ENCODE results near the gene GGA1.

The GGA1 gene

GRCh38 chr22:37640591-37641560, 32.2 kb downstream of the GGA1 start:
- Histone ChIP-seq H3K36me3 (peaks cover 51% of the 10 kb centered on the region), H3K27ac (peak overlapping the region; percentile 95), H3K9me3 (no peaks in the 10 kb centered on the region), H3K4me1 (ENCODE audit: control insufficient read depth in 1 of 2, insufficient read depth in 1 of 2, low read depth in 1 of 2, low read length in 1 of 2) (peaks cover 41 to 68% of the 10 kb centered on the region in 2 experiments), H3K4me3 (ENCODE audit: low read depth in 1 of 2, low read length in 1 of 2) (peak overlapping the region; percentile 85), H3K27me3 (no peaks in the 10 kb centered on the region)
- no peak for TF ChIP-seq CTCF (IDR thresholded peaks at IDR 0.05)

DNA sequence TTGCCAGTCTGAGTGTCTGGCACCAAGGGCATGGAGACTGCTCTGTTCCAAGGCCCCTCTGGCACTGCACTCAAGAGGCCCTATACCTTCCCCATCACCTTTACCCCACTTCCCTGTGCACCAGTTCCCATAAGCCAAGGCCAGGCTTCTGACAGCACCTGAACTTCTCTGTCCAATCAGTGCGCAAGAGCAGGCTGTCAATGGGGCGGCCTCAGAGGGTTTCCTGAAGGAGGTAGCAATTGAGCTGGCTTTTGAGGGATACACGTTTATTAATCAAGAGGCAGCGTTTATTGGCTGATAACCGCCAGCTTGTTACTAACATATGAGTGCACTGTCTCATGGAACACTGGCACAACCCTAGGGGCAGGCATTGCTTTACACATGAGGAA, 32.9 kb downstream of the GGA1 start:
- H3K4me3 ChIP-seq (ENCODE audit: low read depth in 1 of 2, low read length in 1 of 2), result no peak overlapping the region
- no peaks in the 10 kb centered on the region for H3K9me3 ChIP-seq
- peaks cover 36 to 61% of the 10 kb centered on the region in 2 experiments for H3K4me1 ChIP-seq (ENCODE audit: control insufficient read depth in 1 of 2, insufficient read depth in 1 of 2, low read depth in 1 of 2, low read length in 1 of 2)
- no peak for TF ChIP-seq CTCF (IDR thresholded peaks at IDR 0.05)
- H3K36me3 ChIP-seq, result peaks cover 58% of the 10 kb centered on the region
- H3K27me3 ChIP-seq, result no peaks in the 10 kb centered on the region
- peak overlapping the region; percentile 95 for H3K27ac ChIP-seq

DNA sequence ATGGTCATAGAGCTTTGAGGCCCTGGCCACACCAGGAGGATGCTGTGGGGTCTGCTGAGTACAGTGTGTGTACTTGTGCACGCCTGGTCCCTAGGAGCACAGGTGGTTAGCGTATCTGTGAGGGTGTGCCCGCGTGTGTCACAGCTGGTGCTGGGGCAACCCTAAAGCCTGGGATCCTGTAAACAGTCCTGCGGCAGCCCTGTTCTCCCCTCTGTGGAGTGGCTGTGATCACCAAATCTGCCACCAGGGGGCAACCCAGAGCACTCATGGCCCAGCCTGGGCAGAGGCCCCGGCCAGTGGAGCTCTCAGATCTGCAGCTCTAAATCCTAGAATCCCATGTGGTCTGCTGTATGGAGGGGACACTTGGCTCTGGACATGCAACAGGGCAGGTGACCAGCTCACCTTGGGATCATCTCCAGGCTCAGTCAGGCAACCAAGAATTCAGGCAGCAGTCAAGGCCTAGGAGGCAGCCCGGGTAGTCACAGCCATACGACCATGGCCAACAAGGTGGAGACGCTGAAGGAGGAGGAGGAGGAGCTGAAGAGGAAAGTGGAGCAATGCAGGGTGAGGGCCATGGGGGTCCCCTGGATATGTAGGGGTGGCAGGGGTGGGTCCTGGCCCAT, 34.7 kb downstream of the GGA1 start:
- H3K9me3 ChIP-seq, result no peaks in the 10 kb centered on the region
- H3K4me3 ChIP-seq (ENCODE audit: low read depth in 1 of 2, low read length in 1 of 2), result peak overlapping the region in 1 of 2 experiments; percentile 10
- no peaks in the 10 kb centered on the region for H3K27me3 ChIP-seq
- peak; percentile 92 for TF ChIP-seq CTCF (IDR thresholded peaks at IDR 0.05)
- H3K27ac ChIP-seq, result peak overlapping the region; percentile 95
- peaks cover 32 to 45% of the 10 kb centered on the region in 2 experiments for H3K4me1 ChIP-seq (ENCODE audit: control insufficient read depth in 1 of 2, insufficient read depth in 1 of 2, low read depth in 1 of 2, low read length in 1 of 2)
- H3K36me3 ChIP-seq, result peaks cover 76% of the 10 kb centered on the region

GRCh38 chr22:37647317-37647716, 38.7 kb downstream of the GGA1 start:
- Histone ChIP-seq H3K27ac (no peak overlapping the region), H3K4me1 (ENCODE audit: control insufficient read depth in 1 of 2, insufficient read depth in 1 of 2, low read depth in 1 of 2, low read length in 1 of 2) (peaks cover 5 to 11% of the 10 kb centered on the region in 2 experiments), H3K36me3 (peaks cover 100% of the 10 kb centered on the region), H3K9me3 (no peaks in the 10 kb centered on the region), H3K27me3 (no peaks in the 10 kb centered on the region), H3K4me3 (ENCODE audit: low read depth in 1 of 2, low read length in 1 of 2) (no peak overlapping the region)
- TF ChIP-seq CTCF (IDR thresholded peaks at IDR 0.05), result no peak

DNA sequence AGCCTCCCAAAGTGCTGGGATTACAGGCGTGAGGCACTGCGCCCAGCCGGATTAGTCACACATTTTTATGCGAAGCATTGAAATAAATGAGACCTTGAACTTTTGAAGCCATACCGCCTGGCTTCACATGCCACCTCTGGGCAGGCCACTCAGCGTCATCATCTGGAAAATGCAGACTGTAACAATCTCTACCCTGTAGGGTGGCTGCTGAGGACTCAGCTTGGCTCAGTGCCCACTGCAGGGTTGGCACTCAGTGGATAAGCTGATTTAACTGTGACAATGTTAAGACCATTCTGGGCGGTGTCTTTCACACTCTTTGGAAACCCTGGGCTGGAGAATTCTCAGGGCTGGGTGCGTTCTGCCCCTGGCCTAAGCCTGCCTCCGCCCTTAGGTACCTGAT, 39.3 kb downstream of the GGA1 start:
- Histone ChIP-seq H3K27ac (no peak overlapping the region), H3K27me3 (no peaks in the 10 kb centered on the region), H3K4me1 (ENCODE audit: control insufficient read depth in 1 of 2, insufficient read depth in 1 of 2, low read depth in 1 of 2, low read length in 1 of 2) (peaks cover 5 to 8% of the 10 kb centered on the region in 2 experiments), H3K9me3 (no peaks in the 10 kb centered on the region), H3K4me3 (ENCODE audit: low read depth in 1 of 2, low read length in 1 of 2) (no peak overlapping the region), H3K36me3 (peaks cover 100% of the 10 kb centered on the region)
- no peak for TF ChIP-seq CTCF (IDR thresholded peaks at IDR 0.05)
